NAMALWA (cell line): ENCODE results near the gene SEMA5A.

Experiments used
- DNase-seq: peaks from one replicate; pipeline ENCODE4 v3.0.0-alpha.2; 2015; ENCODE audit warnings: low spot score

SEMA5A gene

DNA sequence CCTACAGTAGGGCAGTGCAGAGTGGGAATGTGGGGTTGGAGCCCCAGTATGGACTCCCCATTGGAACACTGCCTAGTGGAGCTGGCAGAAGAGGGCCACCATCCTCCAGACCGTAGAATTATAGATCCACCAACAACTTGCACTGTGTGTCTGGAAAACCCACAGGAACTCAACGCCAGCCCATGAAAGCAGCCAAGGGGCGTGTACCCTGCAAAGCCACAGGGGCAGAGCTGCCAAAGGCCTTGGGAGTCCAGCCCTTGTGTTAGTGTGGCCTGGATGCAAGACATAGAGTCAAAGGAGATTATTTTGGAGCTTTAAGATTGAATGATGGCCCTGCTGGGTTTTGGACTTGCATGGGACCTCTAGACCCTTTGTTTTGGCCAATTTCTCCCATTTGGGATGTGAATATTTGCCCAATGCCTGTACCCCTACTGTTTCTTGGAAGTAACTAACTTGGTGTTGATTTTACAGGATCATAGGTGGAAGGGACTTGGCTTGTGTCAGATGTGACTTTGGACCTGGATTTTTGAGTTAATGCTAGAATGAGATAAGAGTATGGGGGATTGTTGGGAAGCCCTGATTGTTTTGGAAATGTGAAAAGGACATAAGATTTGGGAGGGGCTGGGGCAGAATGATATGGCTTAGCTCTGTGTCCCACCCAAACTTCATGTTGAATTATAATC is 266.8 kb downstream of the SEMA5A start:
- no peak for DNase-seq

DNA sequence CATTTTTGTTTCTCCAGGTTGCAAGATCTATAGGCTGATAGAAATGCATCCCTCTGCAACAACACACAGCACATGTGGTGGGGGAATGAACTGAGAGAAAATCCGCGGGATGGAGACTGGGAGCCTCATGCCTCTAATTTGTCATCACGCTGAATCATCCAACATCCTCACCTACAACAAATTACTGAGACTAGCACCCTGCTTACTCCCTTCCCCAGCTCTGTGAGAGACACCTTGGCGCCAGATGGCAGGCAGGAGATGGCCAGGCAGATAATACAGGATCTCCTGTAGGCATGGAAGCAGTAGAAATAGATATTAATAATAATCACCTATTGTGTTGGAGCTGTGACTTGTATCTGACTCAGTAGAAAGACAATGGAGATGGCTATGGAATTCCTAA is 276.9 kb downstream of the SEMA5A start:
- DNase-seq = no peak

DNA sequence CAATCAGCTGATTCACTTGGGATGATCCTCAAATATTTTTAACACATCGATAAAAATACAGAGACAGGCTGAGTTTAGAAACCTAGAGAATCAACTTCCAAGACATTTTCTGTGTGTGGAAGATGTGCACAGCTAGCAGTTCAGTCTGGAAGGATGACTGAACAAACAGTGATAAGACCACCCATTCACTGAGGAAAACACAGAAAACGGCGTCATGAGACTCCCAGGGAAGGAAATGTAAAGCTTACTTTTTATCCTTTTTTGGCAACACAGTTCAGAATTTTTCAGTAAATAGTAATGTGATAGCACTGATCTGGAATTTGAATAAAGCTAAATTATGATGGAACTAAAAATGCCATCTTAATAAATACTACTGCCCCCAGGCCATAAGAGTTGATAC is 277.6 kb downstream of the SEMA5A start:
- no peak for DNase-seq

DNA sequence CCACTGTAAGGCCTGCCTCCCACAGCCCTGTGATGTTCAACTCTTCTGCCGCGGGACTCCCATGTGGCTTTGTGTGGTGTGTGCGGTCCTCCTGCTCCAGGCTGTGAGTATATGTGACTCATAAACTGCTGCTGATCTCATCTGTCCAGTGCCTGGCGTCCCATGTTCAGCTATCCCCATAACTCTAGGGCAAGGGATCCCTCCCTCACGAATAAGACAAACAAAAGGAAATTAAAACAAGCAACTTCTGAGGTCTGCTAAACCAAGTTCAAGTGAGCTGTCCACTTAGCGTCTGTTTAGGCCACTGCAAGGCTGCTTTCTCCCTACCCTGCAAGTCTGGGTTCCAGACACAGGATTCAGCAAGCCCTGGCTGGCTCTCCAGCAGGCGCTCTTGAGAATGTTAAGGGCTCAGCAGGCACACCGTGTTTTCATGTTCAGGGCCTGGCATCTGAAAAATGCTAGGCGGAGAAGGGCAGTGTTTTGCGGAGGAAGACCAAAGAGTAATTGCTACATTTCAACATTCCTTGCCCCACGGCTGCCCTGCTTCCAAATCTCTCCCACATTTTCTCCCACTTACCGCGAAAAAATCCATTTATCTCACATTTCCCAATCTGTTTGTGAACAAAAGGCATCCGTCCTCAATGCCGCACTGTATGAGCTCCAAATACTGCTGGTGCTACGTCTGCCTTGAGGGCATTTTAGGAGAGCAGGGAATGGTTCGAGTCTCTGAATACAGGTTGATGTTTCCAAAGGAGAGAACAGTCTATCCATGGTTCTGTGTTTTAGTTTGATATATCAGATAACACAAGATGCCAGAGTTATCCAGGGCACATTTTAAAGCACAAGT is 280.2 kb downstream of the SEMA5A start:
- no peak for DNase-seq

DNA sequence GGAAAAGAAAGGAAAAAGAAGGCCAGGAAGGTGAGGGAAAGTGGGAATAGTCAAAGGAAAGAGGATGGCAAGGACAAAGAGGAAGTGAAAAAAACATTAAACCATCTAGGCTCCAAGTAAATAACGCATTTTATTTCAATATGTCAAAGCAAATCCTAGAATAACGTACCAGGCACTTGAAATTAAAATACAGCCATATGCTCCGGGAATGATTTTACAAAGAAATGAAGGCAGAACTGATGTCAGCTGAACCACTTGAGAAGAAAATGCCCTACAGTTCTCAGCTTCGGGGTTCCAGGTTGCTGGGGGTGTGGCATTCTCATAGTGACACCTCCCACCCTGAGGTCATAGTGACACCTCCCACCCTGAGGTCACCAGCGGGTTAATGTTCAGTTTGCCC is 281.6 kb downstream of the SEMA5A start:
- no peak for DNase-seq

DNA sequence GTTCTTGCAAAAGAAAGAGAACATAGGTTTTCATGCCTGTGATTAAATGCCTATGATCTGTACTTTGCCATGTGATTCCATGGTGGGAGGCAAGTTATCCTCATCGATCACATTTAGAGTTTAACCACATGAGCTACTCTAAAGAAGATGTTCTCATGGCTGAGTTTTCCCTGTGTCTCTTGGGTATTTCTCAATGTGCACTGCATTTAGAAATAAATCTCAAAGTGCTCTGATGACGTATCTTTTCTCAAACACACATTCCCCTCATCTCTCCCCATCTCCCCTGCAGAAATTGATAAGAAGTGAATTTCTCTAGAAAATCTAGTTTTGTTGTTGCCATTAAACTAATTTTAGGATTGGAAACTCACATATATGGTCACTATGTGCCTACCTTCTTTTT is 282.2 kb downstream of the SEMA5A start:
- no peak for DNase-seq

DNA sequence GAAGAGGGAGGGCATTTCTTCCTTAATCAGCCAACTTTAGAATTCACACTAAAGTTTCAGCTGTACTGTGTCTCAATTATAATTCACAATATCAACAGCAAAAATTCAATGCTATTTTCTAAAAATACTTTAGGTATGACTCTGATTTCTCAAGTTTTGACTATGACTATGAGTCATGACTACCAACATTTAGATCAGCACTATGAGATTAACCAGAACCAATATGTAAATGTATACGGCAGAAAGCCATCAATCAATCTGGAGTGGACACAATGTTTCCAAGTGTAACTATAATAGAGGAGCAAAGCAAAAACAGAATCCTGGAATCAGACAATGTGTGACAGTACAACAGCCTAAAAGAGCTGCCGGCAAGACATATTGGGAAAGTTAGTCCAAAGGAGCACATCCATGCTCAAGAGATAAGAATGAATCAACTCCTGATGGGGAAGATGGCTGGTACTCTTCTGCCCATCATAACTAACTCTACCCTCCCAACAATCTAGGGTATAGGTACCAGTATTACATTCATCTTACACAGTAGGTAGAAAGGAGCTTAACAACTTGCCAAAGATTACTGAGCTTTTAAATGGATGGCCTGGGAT is 294.4 kb downstream of the SEMA5A start:
- no peak for DNase-seq

DNA sequence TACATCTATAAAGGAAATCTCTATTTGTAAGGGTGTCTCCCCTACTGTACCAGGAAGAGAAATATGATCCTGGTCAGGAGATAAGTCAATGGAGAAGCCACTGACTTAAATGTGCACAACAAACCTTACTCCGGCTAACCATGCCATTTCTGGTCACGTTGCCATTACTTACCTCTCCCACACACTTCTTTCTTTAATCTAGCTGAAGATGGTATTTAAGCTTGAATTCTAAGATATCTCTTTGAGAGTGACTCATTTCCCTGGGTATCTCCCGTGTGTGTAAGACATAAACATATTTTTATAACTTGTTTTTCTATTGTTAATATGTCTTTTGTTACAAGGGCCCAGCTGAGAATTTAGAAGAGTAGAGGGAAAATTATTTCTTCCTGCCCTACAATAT is 296.6 kb downstream of the SEMA5A start:
- no peak for DNase-seq

DNA sequence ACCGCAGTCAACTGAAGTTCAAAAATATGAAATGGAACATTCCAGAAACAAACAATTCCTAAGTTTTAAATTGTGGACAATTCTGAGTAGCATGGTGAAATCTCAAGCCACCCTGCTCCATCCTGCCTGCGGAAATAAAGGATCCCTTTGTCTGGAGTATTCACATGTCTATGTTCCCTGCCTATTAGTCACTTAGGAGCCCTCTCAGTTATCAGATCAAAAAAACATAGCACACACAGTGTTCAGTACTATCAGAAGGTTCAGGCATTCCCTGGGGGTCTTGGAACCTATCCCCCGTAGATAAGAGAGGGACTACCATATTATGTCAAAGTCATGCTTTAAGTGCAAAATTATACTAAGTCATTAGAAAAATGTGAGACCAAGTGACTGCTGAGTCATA is 300.8 kb downstream of the SEMA5A start:
- no peak for DNase-seq

DNA sequence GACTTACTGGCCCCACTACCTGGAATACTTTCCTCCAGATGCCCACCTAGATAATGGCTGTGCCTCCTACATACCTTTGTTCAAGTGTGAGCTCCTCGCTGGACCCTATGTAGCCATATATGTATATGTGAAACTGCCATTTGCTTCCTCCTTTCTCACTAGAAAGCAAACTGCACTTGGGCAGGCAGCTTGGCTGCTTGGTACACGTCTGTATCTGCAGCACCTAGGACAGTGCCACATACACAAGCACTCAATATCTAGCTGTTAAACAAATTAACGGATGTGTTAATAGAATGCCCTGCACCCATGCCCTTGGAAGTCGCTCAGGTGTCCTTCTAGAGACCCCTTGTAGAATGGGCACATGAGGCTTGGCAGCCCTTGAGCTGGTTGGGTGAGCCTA is 301.5 kb downstream of the SEMA5A start:
- DNase-seq = no peak

DNA sequence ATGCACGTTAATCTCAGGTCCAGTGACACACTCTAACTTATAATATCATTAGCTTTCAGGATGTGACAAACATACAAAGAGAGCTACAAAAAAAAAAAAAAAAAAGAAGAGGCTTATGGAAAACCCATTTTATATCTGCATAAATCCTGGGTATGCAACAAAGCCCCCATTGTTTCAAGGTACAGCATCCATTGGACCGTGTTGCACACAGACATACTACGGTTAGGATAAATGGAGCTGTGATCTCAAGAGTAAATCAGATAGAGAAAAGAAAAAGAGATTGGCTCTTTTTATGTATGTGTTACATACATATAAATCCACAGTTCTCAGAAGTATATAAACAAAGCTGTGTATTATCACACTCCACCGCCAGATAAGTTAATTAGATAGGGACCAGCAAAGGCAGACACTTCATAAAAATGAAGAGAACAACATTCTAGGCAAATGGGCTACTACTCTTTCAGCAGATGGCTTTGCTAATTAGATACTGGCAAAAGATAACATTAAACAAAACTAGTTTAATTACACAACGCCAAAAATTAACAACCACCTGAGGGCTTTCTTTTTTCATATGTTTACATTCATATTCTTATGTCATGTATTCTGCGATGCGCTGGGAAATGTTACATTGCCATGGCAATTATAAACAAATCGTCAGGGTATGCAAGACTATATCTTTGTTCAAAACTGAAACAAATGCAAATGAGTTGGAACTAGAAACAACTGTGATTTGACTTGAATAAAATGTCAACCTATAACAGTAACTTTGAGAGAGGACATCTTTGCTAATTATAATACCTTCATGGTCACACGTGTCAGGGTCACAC is 304.2 kb downstream of the SEMA5A start:
- DNase-seq = no peak

DNA sequence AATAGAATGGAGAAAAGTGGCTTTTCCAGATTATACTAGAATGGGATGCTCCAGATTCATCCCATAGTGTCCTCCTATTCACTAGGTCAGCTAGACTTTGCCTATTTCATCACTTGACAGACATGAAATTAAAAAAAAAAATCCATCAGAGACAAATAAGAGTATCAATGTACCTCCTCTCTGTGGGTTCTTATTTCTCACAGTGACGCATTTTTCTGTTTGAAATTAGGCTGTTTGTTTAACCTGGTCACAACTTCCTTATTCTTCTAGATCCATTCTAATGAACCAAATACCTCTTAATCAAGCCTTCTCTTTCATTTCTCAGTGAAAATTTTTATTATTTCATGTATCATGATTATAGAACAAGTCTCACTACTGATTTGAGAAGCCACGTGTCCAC is 305.4 kb downstream of the SEMA5A start:
- DNase-seq = no peak

DNA sequence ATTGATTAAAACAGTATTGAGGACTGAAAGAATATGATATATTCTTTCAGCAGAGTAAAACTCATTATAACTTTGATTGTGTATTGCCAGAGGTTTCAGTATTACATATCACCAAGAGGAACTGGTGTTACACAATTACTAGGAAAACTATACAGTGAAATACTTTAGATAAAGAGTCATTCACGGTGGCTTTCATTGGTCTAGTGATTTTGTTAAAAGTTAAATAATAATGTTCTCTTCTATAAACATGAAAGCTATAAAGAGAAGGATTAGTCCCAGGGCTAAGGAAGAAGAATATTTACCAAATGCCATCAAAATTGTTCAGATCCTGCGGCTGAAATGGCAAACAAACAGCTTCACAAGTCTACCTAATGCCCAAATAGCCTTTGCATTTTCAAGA is 306.2 kb downstream of the SEMA5A start:
- DNase-seq = no peak

DNA sequence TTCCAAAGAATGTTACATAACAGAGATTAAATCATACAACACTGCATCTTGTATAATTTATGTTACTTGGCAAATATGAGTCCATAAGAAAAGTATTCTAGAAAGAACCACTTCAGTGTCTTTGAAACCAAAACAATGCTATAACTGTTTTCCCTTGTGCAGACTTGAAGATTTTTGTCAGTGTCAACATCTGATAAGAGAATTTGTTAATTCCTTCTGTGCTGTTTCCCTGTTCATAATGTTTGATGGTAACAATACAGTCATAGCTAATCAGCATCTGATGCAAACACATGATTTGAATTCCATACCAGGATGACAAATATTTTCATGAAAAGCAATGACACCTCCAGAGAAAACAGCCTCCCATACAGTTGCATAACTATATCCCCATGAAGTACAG is 306.8 kb downstream of the SEMA5A start:
- DNase-seq = no peak

DNA sequence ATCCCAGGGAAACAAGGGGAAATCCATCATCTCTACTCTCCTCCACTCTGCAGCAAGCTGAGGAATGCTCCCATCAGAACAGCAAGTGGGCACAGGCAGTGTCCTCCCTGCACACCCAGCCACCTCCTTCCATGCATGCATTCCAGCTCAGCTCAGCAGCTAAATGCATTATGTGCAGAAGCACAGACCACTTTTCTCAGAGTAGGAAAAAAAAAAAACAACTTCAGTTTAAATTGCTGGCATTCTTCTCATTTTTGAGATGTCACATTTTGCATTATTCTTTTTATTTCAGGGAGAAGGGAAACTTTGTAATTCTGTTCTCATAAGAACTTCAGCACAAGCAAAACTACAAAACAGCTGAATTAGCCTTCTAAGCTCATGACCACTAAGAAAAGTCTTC is 312.2 kb downstream of the SEMA5A start:
- DNase-seq = no peak

DNA sequence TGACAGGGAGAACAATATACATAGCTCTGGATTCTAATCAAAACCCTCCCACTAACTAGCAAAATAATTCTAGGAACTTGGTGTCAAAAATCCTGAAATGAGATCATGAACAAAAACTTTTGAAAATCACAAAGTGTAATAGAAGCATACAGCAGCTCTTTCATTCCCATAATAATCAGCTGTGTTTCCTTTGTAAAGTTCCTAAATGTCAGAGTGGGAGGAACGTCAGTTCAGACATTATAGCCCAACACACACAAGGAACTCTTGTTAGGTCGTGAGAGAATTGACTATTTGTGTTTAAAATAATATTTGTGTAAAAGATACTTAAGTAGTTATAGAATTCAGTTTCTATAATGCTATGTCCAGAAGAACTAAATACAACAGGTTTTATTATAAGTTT is 312.8 kb downstream of the SEMA5A start:
- no peak for DNase-seq

DNA sequence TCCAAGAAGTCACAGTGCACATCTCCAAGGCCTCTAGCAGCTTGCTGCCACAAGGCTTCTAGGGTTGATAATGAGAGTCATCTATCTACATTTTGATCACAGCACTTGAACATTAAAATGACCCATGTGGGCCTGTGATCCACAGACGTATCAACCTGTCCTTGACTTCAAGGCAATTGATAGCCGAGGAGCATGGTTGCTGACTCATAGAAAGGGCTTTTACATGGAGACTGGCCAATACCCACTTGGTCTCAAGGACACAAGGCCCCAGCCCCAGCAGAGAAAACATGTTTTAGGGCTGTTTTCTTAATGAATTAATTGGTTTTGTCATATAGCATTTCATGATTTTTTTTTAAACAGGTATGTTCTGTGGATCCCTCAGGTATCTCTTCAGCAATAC is 314.0 kb downstream of the SEMA5A start:
- DNase-seq = no peak

DNA sequence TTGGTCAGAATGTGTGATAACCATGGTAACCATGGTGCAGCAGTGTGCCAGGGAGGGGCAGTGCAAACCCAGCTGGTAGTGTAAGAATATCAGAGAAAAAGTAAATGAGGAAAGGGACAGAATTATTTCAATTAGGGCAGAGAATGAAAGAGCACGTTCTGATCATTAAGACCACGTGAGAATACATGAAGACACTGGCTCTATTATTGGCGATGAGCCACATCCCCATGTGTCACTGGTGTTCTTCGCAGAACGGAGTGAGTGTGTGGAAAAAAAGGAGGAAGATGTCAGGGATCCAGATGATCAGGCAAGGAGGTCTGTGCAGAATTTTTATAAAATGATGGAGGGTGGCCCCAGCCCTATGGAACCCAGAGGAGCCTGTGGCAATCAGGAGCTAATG is 315.5 kb downstream of the SEMA5A start:
- no peak for DNase-seq

DNA sequence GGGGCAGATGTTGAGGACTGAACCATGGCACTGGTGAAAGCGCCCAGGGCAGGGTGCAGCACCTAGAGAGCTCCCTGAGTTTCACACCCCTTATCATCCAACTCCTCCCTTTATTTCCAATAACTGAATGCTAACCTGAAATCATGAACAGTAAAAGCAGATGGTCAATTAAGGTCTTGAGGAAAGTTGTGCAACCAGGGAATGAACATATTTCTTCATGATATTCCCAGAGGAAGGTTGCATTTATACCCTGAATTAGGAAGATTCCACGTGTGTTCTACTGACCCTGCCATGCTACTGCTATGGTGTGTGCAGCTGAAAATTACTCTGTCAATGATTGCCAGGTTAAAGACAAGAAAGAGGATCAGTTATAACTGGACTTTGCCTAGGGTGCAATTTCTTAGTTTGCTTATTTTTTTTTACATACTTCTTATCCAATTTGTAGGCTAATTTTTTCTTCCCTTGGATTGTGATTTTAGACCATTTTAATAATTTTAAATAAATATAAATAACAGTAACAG is 319.8 kb downstream of the SEMA5A start:
- no peak for DNase-seq

DNA sequence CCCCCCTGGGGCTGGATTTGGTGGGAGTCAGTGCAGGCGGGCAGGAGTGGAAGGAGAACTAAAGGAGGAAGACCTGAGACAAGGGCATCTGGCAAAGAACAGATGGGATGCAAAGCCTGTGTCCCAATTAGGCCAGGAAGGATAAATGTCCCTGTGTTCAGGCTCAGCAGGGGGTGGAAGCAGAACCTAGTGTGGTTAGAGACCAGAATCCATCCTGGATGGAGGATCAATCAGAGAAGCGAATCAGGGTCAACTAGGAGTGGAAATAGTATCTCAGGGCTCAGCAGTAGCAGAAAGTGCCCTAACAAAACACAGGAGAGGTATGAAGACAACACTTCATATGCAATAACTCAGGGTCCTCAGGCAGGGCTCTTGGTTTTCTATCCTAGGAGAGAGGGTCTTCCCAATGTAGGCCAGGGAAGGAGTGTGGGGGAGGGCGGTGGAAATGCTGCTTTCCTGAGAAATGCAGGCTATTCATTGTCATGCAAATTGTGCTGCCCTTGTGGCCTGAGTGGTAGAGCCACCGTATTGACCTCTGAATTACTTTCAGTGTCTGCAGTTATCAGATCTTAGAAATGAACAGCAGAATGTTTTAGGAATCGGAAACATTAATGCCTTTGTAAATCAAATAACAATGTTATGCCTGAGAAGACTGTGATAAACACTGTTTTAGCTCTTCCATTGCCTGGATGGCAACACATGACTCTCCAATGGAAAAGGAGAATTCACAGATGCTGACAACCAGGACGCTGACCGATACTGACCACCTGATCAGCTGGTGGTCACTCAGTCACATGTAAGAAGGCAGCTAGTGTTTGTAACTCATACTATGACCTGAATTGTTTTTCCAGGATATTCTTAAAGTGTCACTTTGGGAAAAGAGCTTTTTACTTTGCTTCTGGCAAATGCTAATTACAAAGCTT is 323.6 kb downstream of the SEMA5A start:
- DNase-seq = no peak

DNA sequence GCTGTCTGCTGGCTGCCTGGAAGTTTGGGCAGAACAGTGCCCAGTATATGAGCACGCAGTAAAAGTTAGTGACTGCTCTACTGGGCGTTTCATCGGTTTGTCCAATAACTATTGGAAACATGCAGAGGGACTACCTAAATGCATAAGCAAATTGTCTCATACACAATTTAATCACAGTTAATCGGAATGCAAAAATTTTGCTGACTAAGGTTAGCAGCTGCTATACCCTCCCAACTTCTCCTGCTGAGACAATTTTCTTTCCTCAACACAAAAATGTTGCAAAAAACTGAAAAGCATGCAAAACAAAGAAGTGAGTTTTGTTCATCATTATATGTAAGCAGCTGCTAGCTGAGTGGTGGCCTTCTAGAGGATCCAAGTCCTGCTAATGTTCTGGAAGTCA is 327.5 kb downstream of the SEMA5A start:
- no peak for DNase-seq
